Breast epithelium (tissue), 3 donors: ENCODE measurements around the gene PXYLP1.

Experiments used
- CTCF ChIP-seq, 3 donors: fragments of 450-650 bp; IDR thresholded peaks; one replicate each; pipeline ENCODE4 v1.5.1; 2016 to 2017; ENCODE audit warnings: antibody characterized with exemption in 3 of 3, mild to moderate bottlenecking in 3 of 3, moderate library complexity in 3 of 3
- POLR2AphosphoS5 ChIP-seq, 3 donors: sonication (generic); formaldehyde crosslinking; IDR thresholded peaks; one replicate each; pipeline ENCODE4 v1.6.1; 2017; ENCODE audit warnings: antibody characterized with exemption in 3 of 3

- TF ChIP-seq CTCF (IDR thresholded peaks at IDR 0.05), result no peak
- no peak for TF ChIP-seq POLR2AphosphoS5 (IDR thresholded peaks at IDR 0.05)
Observed at GRCh38 chr3:141212101-141212500, 19.5 kb upstream of the PXYLP1 start.
